Posterior vena cava (tissue), 2 donors: ENCODE measurements around the gene CSF1. TPM values are rescaled to one million over a fixed set of nuclear protein-coding genes. Genes with fewer than 3 reads are reported as not detected.
A peak's percentile ranks its signal among the peaks of the same experiment; 100 is the strongest.

Experiments used
- DNase-seq: peaks from one replicate; pipeline ENCODE4 v3.0.0-alpha.2; 2020; ENCODE audit warnings: low spot score
- intact Hi-C, 2 donors: fragments of 100-400 bp; cut with DNase I; formaldehyde crosslinking; loops; one replicate each; pipeline versions ENCODE4 v1.14.1 to v1.14.2; 2022 to 2023
- total RNA-seq, 2 donors: library from RNA; stranded (reverse); fragmentation: NEBNext Ultra II Directional; extraction: Animal tissue kit (Norgen Biotek cat#: 25700); gene quantifications; one replicate each; pipeline ENCODE4 v1.2.1, GENCODE V29; 2021
- donor health status: DM: yes; HTN: yes; CAD: no.
- donor health status: DM: yes; HTN: yes; CAD: no.

The CSF1 gene
- total RNA-seq, 2 donors from 2014 or later = 64.1 to 68.7 TPM

GRCh38 chr1:109880971-109881894 lies 29.4 kb upstream of the CSF1 start:
- intact Hi-C loops = no loop called here
- peak; percentile 76 for DNase-seq

GRCh38 chr1:109881906-109882287 lies 28.8 kb upstream of the CSF1 start:
- DNase-seq = peak; percentile 57
- intact Hi-C loops = no loop called here

GRCh38 chr1:109882288-109883245 lies 28.1 kb upstream of the CSF1 start:
- intact Hi-C loops = no loop called here
- peak; percentile 72 for DNase-seq

GRCh38 chr1:109883248-109883955 lies 27.2 kb upstream of the CSF1 start:
- intact Hi-C loops = no loop called here
- DNase-seq = peak; percentile 85

- intact Hi-C loops = no loop called here
- peak; percentile 67 for DNase-seq
These were observed 26.3 kb upstream of the CSF1 start for GRCh38 chr1:109884242-109884891.

GRCh38 chr1:109885589-109885988 lies 25.1 kb upstream of the CSF1 start:
- DNase-seq = peak; percentile 20
- intact Hi-C loops = loop anchor here in 1 of 2 donors (5.0 kb wide), 1 partner anchor 633 kb away; no protein-coding TSS in a partner anchor

- intact Hi-C loops = loop anchor here in 1 of 2 donors (5.0 kb wide), 1 partner anchor 635 kb away; no protein-coding TSS in a partner anchor
- peak; percentile 54 for DNase-seq
These were observed 23.8 kb upstream of the CSF1 start for GRCh38 chr1:109886827-109887226.

- intact Hi-C loops = loop anchor here in 1 of 2 donors (5.0 kb wide), 1 partner anchor 635 kb away; no protein-coding TSS in a partner anchor
- peak; percentile 66 for DNase-seq
These were observed 23.4 kb upstream of the CSF1 start for GRCh38 chr1:109887271-109887670.

- DNase-seq = peak; percentile 56
- intact Hi-C loops = loop anchor here in 1 of 2 donors (5.0 kb wide), 1 partner anchor 636 kb away; no protein-coding TSS in a partner anchor
These were observed 22.8 kb upstream of the CSF1 start for GRCh38 chr1:109887884-109888283.

- intact Hi-C loops = loop anchor here in 1 of 2 donors (5.0 kb wide), 1 partner anchor 637 kb away; no protein-coding TSS in a partner anchor
- no peak for DNase-seq
These were observed 21.6 kb upstream of the CSF1 start for GRCh38 chr1:109889094-109889493.

GRCh38 chr1:109890115-109890953 lies 20.3 kb upstream of the CSF1 start:
- peak; percentile 35 for DNase-seq
- intact Hi-C loops = no loop called here

- intact Hi-C loops = no loop called here
These were observed 18.7 kb upstream of the CSF1 start for GRCh38 chr1:109891930-109892329.

GRCh38 chr1:109892561-109893368 lies 17.9 kb upstream of the CSF1 start:
- DNase-seq = peak; percentile 59
- intact Hi-C loops = no loop called here

More at GRCh38 chr1:109891930-109892329, 18.7 kb upstream of the CSF1 start:
- peak; percentile 48 for DNase-seq

GRCh38 chr1:109893532-109894171 lies 17.0 kb upstream of the CSF1 start:
- intact Hi-C loops = no loop called here
- no peak for DNase-seq

GRCh38 chr1:109894823-109895719 lies 15.6 kb upstream of the CSF1 start:
- intact Hi-C loops = no loop called here
- no peak for DNase-seq
